CD4-positive, alpha-beta T cell treated with Interleukin-15 for 4 hours (primary cell): ENCODE measurements around the gene SDHC.
"Not testable (repeated sequence)": the region's sequence is repeated elsewhere in the genome, so short reads cannot be mapped to it uniquely, and the experiment has no call there.

Source experiments
- DNase-seq: peaks from one replicate; pipeline ENCODE4 v3.0.0-alpha.2; 2020; ENCODE audit warnings: low spot score

Gene SDHC

DNA sequence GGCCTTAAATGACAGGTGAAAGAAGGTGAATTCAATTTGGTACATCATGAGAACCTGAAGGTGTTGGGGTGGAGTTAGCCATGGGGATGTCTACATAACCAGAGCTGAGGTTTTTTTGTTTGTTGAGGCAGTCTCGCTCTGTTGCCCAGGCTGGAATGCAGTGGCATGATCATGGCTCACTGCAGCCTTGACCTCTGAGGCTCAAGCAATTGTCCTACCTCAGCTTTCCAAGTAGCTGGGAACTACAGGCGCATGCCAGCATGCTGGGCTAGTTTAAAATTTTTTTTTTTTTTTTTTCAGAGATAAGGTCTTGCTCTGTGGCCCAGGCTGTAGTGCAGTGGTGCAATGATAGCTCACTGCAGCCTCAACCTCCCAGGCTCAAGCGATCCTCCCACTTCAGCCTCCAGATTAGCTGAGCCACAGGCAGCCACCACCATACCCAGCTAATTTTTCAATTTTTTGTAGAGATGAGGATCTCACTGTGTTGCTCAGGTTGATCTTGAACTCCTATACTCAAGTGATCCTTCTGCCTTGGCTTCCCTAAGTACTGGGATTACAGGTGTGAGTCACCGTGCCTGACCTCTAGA, 2.5 kb upstream of the SDHC start:
- no peak for DNase-seq

GRCh38 chr1:161313554-161314200, 504 bp upstream of the SDHC start:
- no peak for DNase-seq

- DNase-seq = not testable (repeated sequence)
Measured at GRCh38 chr1:161315841-161316674, 1.9 kb downstream of the SDHC start.

DNA sequence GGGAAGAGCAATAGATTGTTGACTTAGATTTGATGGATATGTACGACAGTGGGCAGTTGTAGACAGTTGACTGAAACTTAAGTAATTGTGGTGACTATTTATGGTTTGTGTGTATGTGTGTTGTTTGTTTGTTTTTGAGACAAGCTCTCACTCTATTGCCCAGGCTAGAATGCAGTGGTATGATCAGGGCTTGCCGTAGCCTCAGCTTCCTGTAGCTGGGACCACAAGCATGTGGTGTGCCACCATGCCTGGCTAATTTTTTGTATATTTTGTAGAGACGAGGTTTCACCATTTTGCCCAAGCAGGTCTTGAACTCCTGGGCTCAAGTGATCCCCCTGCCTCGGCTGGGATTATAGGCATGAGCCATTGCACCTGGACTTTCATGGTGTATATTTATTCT, 9.8 kb downstream of the SDHC start:
- peak; percentile 9 for DNase-seq

GRCh38 chr1:161330346-161330745, 16.2 kb downstream of the SDHC start:
- DNase-seq = no peak

DNA sequence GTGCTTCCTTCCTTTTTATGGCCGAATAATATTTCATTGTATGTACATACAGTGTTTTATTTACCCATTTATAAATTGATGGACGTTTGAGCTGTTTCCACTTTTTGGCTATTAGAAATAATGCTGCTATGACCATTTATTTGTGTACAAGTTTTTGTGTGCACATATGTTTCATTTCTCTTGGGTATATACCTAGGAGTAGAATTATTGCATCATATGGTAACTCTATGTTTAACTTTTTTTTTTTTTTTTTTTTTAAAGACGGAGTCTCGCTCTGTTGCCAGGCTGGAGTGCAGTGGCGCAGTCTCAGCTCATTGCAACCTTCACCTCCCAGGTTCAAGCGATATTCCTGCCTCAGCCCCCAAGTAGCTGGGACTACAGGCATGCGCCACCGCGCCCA, 19.0 kb downstream of the SDHC start:
- DNase-seq = no peak

DNA sequence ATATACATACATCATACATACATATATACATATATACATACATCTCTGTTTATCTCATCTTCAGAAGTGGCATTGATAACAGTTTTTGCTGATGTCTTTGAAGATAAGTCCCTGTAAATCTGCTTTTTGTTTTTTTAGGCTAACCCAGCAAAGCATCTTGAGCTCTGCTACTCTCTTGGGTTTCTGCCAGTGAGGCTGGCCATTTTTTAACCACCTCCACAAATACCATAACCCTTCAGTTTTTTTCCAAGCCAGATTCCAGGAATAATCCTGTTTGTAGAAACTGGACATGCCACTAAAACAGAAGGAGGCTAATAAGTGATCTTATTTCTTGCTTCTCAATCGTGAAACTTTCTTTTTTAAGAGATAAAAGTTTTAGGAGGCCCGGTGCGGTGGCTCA, 21.6 kb downstream of the SDHC start:
- no peak for DNase-seq

DNA sequence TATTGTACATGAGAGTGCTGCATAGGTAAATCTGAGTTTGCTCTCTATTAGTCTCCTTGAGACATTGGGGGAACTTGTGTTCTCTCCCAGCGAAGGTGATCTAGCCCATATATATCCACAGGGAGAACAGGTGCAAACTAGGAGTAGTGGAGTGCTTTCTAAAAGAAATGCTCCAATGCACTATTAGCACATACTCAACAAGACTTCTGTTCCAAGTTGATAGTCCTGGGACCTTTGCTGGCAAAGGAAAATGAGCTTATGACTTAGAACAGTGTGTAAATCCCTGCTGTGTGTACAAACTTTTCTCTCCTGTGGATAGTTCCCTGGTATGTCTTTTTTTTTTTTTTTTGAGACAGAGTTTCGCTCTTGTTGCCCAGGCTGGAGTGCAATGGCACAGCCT, 28.0 kb downstream of the SDHC start:
- no peak for DNase-seq

DNA sequence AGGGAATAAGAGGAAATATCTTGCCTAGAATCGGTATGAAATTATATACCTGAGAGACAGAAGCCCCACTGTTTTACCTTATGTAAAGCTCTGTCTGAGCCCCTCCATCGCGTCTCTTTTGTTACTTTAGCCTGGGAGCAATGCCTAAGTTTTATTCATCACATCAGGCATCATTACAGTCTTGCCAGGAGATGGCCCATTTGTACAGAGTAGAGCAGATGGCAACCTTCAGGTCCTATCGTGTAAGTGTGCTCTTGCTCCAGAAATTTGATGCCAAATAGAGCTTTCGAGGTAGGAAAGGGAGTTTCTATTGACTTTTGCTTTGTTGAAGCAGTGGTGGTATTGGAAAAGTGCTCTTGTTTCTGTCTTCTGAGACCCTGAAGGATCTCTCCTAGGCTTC, 28.6 kb downstream of the SDHC start:
- DNase-seq = no peak

DNA sequence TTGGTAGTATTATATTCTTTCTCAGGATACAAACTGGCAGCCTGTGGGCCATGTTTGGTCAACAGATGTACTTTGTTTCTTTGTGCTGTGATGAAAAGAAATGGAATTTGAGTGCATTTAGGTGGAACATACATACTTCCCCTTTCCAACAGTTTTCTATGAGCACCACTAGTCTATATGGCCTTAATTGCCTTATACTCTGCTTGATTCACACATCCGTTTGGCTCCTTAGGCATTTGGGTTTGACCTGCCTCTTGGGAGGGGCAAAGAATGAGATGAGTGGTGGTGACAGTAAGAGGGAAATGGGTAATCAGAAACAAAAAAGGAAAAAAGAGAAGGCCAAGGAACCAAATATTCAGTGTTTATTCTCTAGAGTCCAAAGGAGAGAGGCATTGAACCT, 36.5 kb downstream of the SDHC start:
- no peak for DNase-seq

DNA sequence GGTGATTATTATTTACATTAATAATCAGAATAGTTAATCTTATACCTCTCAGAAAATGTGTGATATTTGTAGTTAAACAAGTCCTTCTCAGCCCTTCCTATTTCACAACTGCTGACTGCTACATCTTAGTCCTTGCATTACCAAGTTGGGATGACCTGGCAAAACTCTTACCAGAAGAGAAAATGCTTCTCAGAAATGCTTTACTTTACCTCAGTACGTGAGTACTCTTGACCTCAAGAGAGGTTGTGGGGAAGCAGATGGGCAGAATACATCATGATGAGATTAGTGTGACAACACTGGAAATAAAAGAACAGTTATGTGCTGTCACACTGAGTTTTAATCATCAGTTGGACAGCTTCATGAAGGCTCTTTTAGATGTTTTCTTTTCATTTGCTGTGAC, 37.3 kb downstream of the SDHC start:
- DNase-seq = no peak

DNA sequence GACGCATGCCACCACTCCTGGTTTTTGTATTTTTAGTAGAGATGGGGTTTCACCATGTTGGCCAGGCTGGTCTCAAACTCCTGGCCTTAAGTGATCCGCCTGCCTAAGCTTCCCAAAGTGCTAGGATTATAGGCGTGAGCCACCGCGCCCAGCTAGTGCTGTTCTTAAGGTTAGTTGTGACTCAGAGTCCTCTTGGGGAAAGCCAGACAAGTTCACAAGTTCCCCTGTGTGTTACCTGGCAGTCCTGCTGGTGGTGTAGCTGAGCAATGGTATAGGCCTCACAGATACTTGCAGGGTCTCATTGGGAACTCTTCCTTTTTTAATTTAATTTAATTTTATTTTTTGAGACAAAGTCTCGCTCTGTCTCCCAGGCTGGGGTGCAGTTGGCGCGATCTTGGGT, 42.9 kb downstream of the SDHC start:
- DNase-seq = no peak

GRCh38 chr1:161359291-161359690, 45.1 kb downstream of the SDHC start:
- no peak for DNase-seq

- DNase-seq = no peak
Measured at GRCh38 chr1:161364332-161364731, 50.2 kb downstream of the SDHC start.

DNA sequence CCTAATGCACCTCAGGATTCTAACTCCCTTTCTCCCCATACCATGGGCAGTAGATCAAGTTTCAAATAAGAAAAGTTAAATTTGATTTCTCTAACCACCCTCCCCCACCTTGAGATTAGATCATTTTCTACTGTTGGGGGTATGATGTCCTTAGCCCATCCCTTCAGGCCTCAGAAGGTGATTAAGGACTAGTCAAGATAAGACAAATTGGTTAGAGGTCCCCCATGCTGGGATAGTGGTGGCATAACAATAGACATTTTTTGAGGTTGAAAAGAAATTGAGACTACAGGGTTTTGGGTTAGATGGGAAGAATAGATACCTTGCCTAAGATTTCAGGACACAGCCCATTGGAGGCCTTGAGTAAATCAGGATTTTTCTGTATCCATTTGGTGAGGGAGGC, 51.0 kb downstream of the SDHC start:
- no peak for DNase-seq

GRCh38 chr1:161367684-161368400, 53.7 kb downstream of the SDHC start, which contains the start of gene CFAP126:
TSS of gene CFAP126 (minus strand) at chr1:161367876. CDS start at chr1:161367868, 8 bp downstream.
- DNase-seq = peak; percentile 73

DNA sequence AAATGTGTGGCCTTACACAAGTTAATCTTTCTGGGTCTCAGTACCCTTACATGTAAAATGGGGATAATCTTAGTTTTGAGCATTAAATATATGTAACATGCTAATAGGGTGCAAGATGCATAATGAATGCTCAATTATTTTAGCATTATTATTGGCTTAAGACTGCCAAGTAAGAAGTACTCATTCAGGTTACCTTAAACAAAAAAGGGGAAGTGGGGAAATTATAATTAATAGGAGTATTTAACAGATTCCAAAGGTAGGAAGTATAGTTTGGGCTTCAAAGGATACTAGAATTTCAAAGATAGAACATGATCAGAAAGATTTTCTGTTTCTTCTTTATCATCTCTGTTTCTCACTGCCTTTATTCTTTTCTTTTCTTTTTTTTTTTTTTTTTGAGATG, 59.3 kb downstream of the SDHC start:
- no peak for DNase-seq

GRCh38 chr1:161374373-161374772, 60.2 kb downstream of the SDHC start:
- DNase-seq = no peak

- DNase-seq = no peak
Measured at GRCh38 chr1:161378014-161378413, 63.8 kb downstream of the SDHC start.

DNA sequence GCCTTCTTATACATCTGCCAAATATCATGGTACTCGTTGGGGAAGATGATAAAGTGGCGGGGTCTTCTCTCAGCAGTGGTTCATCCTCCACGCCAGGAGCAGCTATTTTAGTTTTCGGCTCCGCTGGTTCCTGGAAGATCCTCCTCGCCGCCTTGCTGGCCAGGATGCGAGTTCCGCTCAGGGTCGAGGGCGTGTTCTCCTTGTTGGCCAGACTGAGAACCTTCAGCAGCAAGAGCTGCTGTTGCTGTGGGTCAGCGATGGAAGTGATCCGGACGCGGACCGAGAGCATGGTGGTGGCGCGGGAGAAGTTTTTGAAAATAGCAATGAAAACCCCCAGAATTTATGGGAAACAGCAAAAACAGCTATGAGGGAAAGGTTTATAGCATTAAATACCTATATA, 64.9 kb downstream of the SDHC start:
- no peak for DNase-seq

DNA sequence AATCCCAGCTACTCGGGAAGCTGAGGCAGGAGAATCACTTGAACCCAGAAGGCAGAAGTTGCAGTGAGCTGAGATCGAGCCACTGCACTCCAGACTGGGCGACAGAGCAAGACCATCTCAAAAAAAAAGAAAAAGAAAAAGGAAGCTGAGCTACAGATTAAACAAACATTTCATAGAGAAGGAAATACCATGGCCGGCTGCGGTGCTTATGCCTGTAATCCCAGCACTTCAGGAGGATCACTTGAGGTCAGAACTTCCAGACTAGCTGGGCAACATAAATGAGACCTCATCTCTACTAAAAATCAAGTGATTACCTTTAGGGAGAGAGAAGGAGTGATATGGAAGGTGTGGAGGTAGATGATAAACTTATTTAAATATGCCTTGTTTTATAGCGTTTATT, 67.5 kb downstream of the SDHC start:
- no peak for DNase-seq

DNA sequence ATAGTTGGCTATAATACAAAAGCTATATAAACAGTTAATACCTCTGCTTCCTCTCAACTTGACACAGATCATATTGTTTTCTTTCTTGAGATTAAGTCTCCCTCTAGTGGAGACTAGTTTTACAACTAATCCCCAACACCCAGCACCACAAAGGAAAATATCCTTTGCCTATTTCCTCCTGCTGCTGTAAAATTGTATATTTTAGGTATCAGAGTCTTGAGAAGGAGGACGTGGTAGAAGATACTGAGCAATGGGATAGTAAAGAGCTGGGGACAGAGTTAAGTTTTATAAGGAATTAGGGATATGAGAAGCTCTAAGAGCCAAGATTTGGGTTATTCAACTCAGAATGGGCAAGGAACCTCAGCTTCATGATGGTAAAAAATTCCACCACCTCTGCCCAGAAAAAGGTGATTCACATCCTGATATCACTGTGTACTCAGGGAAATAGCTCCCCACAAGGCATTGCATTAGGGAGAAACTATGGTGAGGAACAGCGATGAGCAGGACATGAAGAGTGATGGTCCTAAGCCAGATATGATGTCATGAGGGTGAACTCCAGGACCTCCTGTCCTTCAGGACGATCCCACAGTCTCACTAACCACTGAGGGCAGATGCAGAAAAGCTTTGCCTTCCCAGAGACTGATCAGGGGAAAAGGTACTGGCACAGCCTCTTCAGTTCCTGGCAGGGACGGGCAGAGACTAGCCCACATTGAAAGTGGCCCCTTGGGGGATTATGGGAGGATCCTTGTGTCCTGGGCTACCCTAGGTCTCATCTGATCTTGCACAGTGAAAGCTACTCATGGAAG, 68.2 kb downstream of the SDHC start:
- peak; percentile 49 for DNase-seq
